HuH-7.5 (cell line): ENCODE results near the gene SLC6A9.
A peak's percentile ranks its signal among the peaks of the same experiment; 100 is the strongest.

Source experiments
- DNase-seq: peaks from one replicate; pipeline ENCODE4 v3.0.0; 2011; ENCODE audit warnings: low spot score

The SLC6A9 gene

GRCh38 chr1:44029260-44029910, 1.9 kb downstream of the SLC6A9 start:
- DNase-seq, result peak; percentile 72

GRCh38 chr1:44027320-44027719, 3.9 kb downstream of the SLC6A9 start:
- no peak for DNase-seq

- no peak for DNase-seq
Measured at GRCh38 chr1:44025816-44026215, 5.4 kb downstream of the SLC6A9 start.

- DNase-seq, result no peak
Measured at GRCh38 chr1:44024903-44025525, 6.2 kb downstream of the SLC6A9 start.

- no peak for DNase-seq
Measured at GRCh38 chr1:44024031-44024902, 7.0 kb downstream of the SLC6A9 start.

GRCh38 chr1:44021581-44022321, 9.5 kb downstream of the SLC6A9 start:
- DNase-seq, result no peak

- DNase-seq, result no peak
Measured at GRCh38 chr1:44021156-44021555, 10.1 kb downstream of the SLC6A9 start.

GRCh38 chr1:44020464-44020863, 10.8 kb downstream of the SLC6A9 start:
- no peak for DNase-seq

- no peak for DNase-seq
Measured at GRCh38 chr1:44019466-44019948, 11.8 kb downstream of the SLC6A9 start.

- no peak for DNase-seq
Measured at GRCh38 chr1:44016890-44017400, 14.3 kb downstream of the SLC6A9 start.

GRCh38 chr1:44016041-44016889, 15.0 kb downstream of the SLC6A9 start:
- no peak for DNase-seq

GRCh38 chr1:44015206-44015605, 16.1 kb downstream of the SLC6A9 start:
- no peak for DNase-seq

- no peak for DNase-seq
Measured at GRCh38 chr1:44014365-44015104, 16.7 kb downstream of the SLC6A9 start.

- no peak for DNase-seq
Measured at GRCh38 chr1:44013949-44014348, 17.3 kb downstream of the SLC6A9 start.

- no peak for DNase-seq
Measured at GRCh38 chr1:44012941-44013609, 18.2 kb downstream of the SLC6A9 start.

GRCh38 chr1:44012404-44012803, 18.9 kb downstream of the SLC6A9 start:
- DNase-seq, result no peak

GRCh38 chr1:44010935-44011471, 20.3 kb downstream of the SLC6A9 start:
- no peak for DNase-seq

GRCh38 chr1:44008259-44008658, 23.0 kb downstream of the SLC6A9 start:
- DNase-seq, result no peak

- DNase-seq, result no peak
Measured at GRCh38 chr1:44002606-44003157, 28.6 kb downstream of the SLC6A9 start.
